ENCODE measurements around the gene STAMBP. TPM values are rescaled to one million over a fixed set of nuclear protein-coding genes. Genes with fewer than 3 reads are reported as not detected.
"Not testable (repeated sequence)": the region's sequence is repeated elsewhere in the genome, so short reads cannot be mapped to it uniquely, and the experiment has no call there.

The STAMBP gene
- total and polyA plus RNA-seq, 9 donors: 30.2 to 45.7 (median 37.1) TPM

DNA sequence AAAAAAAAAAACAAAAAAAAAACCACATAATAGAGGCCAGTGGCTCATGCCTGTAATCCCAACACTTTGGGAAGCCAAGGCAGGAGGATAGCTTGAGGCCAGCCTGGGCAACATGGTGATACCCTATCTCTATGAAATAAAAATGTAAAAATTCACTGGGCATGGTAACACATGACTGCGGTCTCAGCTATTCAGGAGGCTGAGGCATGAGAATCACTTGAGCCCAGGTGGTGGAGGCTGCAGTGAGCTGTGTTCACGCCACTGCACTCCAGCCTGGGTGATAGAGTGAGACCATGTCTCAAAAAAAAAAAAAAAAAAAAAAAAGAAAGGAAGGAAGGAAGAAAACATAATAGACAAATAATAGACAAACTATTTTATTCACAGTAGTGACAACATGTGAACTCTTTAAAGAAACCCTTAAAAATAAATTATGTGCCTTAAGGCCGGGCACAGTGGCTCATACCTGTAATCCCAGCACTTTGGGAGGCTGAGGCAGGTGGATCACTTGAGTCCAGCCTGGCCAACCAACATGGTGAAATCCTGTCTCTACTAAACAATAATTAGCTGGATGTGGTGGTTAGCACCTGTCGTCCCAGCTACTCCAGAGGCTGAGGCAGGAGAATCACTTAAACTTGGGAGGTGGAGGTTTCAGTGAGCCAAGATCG, 75.3 kb downstream of the STAMBP start:
- H3K4me1 ChIP-seq (ENCODE audit: control insufficient read depth, insufficient read depth, low read length); H3K27ac ChIP-seq (ENCODE audit: low read length); H3K4me3 ChIP-seq (ENCODE audit: low read length); DNase-seq; H3K9me3 ChIP-seq (replicated peaks; ENCODE audit: control insufficient read depth, low read depth, low read length); H3K36me3 ChIP-seq (ENCODE audit: control insufficient read depth, insufficient read depth, low read length); H3K27me3 ChIP-seq (ENCODE audit: control insufficient read depth, insufficient read depth, low read length): not testable (repeated sequence)
- WGBS (ENCODE audit: insufficient coverage): 100% methylated on average over 1 of the region's 5 CpGs

DNA sequence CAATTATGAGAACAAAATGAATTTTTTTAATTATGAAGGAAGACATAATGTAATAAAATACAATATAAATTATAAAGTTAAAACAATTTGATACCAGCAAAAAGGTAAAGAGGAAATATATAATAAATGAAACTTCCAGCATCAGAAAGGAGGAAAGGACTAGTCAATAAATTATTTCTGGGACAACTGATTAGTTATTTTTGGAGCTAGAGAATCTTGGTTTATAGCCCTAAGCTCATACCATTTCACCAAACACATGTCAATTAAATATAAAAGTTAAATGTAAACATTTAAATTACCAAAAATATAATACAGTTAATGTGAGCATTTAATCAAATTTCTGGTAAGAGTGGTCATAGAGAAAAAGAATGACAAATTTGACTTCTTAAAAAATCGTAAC, 76.2 kb downstream of the STAMBP start:
- no peaks in the 10 kb centered on the region for H3K27me3 ChIP-seq (ENCODE audit: control insufficient read depth, insufficient read depth, low read length)
- no CpG with 5 or more reads among the region's 1 CpG for WGBS (ENCODE audit: insufficient coverage)
- H3K36me3 ChIP-seq (ENCODE audit: control insufficient read depth, insufficient read depth, low read length): no peaks in the 10 kb centered on the region
- H3K4me1 ChIP-seq (ENCODE audit: control insufficient read depth, insufficient read depth, low read length): no peaks in the 10 kb centered on the region
- no peaks in the 10 kb centered on the region for H3K9me3 ChIP-seq (replicated peaks; ENCODE audit: control insufficient read depth, low read depth, low read length)
- no peak for DNase-seq
- no peak overlapping the region for H3K4me3 ChIP-seq (ENCODE audit: low read length)
- no peak overlapping the region for H3K27ac ChIP-seq (ENCODE audit: low read length)

DNA sequence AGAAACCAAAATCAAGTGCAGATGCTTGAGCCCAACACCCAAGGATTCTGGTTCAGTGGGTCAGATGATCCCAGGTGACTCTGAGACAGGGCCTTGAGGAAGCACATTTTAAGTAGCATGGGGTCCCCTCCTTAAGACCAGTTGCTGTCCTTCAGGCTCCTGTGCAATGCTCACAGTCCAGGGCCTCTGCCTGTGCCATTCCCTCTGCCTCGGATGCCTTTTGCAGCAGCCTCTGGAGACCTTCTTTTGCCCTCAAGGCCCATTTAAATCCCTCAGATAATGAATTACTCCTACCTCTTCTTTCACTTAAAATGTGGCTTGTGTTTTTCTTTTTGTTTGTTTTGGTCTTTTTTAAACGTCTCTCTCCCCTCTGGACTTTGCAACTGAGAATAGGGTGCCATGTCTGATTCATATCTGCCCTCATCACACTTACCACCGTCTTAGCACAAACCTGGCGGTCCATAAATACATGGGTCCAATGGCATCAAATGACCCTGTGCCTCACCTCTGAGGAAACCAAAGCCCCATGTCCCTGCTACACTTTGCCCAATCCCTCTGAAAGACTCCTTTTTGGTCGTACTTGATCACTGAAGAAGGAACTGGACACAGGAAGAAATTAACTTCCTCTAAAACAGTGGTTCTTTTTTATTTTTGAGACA, 78.2 kb downstream of the STAMBP start:
- DNase-seq: no peak
- no peak overlapping the region for H3K4me3 ChIP-seq (ENCODE audit: low read length)
- no peaks in the 10 kb centered on the region for H3K27me3 ChIP-seq (ENCODE audit: control insufficient read depth, insufficient read depth, low read length)
- no peaks in the 10 kb centered on the region for H3K9me3 ChIP-seq (replicated peaks; ENCODE audit: control insufficient read depth, low read depth, low read length)
- H3K4me1 ChIP-seq (ENCODE audit: control insufficient read depth, insufficient read depth, low read length): no peaks in the 10 kb centered on the region
- H3K36me3 ChIP-seq (ENCODE audit: control insufficient read depth, insufficient read depth, low read length): no peaks in the 10 kb centered on the region
- 97% methylated on average over 3 of the region's 5 CpGs for WGBS (ENCODE audit: insufficient coverage)
- no peak overlapping the region for H3K27ac ChIP-seq (ENCODE audit: low read length)

DNA sequence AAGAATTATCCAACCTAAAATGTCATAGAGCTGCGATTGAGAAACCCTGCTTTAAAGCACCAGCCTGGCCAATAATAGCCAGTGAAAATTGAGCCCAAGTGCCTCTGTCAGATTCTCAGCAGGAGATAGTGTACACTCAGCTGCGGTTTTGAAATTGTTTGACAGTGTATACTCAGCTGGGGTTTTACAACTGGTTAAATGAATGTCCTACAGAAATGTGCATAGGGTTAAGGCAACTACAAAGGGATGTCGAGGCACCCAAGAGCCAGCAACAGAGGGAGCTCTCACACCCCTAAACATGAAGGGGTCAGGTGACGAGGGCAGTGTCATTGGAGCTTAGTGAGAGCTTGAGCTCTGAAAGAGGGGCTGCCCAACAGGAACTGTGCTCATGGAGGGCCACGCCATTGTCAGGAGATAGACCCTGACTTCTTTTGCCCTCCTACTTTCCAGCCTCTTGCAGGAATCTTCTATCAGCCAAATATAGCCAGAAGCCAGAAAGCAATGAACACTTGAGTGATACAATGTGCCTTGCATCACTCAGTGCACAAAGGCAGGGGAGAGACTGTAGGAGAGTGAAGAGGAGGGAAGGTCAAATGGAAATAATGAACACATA, 79.2 kb downstream of the STAMBP start:
- Histone ChIP-seq H3K9me3 (replicated peaks; ENCODE audit: control insufficient read depth, low read depth, low read length) (no peaks in the 10 kb centered on the region), H3K27me3 (ENCODE audit: control insufficient read depth, insufficient read depth, low read length) (no peaks in the 10 kb centered on the region), H3K4me1 (ENCODE audit: control insufficient read depth, insufficient read depth, low read length) (no peaks in the 10 kb centered on the region), H3K27ac (ENCODE audit: low read length) (no peak overlapping the region), H3K36me3 (ENCODE audit: control insufficient read depth, insufficient read depth, low read length) (no peaks in the 10 kb centered on the region), H3K4me3 (ENCODE audit: low read length) (no peak overlapping the region)
- WGBS (ENCODE audit: insufficient coverage): 53% methylated on average over 3 of the region's 5 CpGs
- no peak for DNase-seq

DNA sequence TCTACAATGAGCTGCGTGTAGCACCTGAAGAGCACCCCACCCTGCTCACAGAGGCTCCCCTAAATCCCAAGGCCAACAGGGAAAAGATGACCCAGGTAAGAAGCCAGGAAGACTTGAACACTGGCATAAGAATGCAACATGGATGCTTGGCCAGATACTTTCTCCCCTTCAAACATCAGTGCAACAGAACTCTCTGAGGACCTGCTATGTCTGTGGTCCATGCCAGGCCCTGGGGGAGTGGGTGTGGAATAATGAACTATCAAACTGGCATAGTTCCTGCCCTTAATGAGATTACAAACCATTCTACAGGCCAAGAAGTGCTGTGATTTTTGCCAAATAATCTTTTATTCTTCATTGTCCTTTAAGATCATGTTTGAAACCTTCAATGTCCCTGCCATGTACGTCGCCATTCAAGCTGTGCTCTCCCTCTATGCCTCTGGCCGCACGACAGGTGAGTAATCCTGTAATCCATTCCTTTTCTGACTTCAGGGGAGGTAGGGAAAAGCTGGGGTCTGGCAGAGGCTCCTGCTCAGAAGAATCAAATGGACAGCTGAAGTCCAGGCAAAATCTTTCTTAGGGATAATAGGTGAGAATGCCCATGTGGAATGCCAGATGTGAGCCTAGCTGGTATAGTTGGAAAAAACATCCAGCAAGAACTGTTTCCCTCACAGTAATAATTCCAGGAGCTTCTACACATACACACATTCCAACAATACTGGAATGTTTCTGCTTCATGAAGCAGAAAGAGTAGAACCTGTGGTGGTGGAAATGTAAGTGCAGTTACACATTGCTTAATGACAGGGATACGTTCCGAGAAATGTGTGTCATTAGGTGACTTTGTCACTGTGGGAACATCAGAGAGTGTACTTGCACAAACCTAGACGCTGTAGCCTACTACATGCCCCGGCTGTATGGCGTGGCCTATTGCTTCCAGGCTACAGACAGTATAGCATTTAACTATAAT, 80.2 kb downstream of the STAMBP start:
- no peaks in the 10 kb centered on the region for H3K9me3 ChIP-seq (replicated peaks; ENCODE audit: control insufficient read depth, low read depth, low read length)
- H3K27ac ChIP-seq (ENCODE audit: low read length): no peak overlapping the region
- no peaks in the 10 kb centered on the region for H3K27me3 ChIP-seq (ENCODE audit: control insufficient read depth, insufficient read depth, low read length)
- no peak for DNase-seq
- H3K36me3 ChIP-seq (ENCODE audit: control insufficient read depth, insufficient read depth, low read length): no peaks in the 10 kb centered on the region
- WGBS (ENCODE audit: insufficient coverage): 82% methylated on average over 2 of the region's 10 CpGs
- no peak overlapping the region for H3K4me3 ChIP-seq (ENCODE audit: low read length)
- no peaks in the 10 kb centered on the region for H3K4me1 ChIP-seq (ENCODE audit: control insufficient read depth, insufficient read depth, low read length)

DNA sequence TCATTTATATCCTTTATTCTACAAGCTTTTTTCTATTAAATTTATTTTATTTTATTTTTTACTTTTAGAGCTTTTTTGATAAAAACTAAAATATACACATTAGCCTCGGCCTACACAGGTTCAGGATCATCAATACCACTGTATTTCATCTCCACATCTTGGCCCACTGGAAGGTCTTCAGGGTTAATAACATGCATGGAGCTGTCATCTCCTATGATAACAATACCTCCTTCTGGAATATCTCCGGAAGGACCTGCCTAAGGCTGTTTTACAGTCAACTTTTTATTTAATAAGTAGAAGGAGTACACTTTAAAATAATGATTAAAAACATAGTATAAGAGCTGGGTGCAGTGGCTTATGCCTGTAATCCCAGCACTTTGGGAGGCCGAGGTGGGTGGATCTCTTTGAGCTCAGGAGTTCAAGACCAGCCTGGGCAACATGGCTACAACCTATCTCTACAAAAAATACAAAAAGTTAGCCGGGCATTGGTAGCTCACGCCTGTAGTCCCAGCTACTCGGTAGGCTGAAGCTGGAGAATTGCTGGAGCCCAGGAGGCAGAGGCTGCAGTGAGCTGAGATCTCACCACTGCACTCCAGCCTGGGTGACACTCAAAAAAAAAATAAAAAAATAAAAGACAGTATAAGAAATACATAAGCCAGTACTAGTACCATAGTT, 82.2 kb downstream of the STAMBP start:
- Histone ChIP-seq H3K27ac (ENCODE audit: low read length) (no peak overlapping the region), H3K9me3 (replicated peaks; ENCODE audit: control insufficient read depth, low read depth, low read length) (no peaks in the 10 kb centered on the region), H3K4me3 (ENCODE audit: low read length) (no peak overlapping the region), H3K27me3 (ENCODE audit: control insufficient read depth, insufficient read depth, low read length) (no peaks in the 10 kb centered on the region), H3K4me1 (ENCODE audit: control insufficient read depth, insufficient read depth, low read length) (no peaks in the 10 kb centered on the region), H3K36me3 (ENCODE audit: control insufficient read depth, insufficient read depth, low read length) (no peaks in the 10 kb centered on the region)
- no CpG with 5 or more reads among the region's 6 CpGs for WGBS (ENCODE audit: insufficient coverage)
- no peak for DNase-seq

DNA sequence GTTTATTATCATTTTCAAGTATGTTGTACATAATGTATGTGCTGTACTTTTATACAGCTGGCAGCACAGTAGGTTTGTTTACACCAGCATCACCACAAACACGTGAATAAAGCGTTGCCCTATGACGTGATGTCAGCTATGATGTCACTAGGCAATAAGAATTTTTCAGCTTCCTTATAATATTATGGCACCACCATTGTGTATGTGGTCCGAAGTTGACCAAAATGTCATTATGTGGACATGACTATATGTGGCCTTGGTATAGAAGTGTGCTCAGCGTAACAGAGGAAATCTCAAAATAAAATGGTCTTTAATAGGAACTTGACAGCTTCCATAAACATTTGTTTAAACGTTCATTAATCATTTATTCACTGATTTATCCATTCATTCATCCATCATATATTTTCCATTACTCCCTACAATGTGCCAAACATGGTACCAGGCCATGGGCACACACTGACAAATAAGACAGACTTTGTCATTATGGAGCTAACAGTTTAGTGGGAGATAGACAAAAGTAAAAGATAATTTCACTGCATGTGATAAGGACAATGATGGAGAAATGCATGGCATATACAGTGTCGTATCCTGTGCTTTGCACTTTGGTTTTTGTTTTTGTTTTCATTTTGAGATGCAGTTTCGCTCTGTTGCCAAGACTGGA, 82.9 kb downstream of the STAMBP start:
- Histone ChIP-seq H3K27me3 (ENCODE audit: control insufficient read depth, insufficient read depth, low read length) (no peaks in the 10 kb centered on the region), H3K4me1 (ENCODE audit: control insufficient read depth, insufficient read depth, low read length) (no peaks in the 10 kb centered on the region), H3K9me3 (replicated peaks; ENCODE audit: control insufficient read depth, low read depth, low read length) (no peaks in the 10 kb centered on the region), H3K36me3 (ENCODE audit: control insufficient read depth, insufficient read depth, low read length) (no peaks in the 10 kb centered on the region), H3K27ac (ENCODE audit: low read length) (no peak overlapping the region), H3K4me3 (ENCODE audit: low read length) (no peak overlapping the region)
- no CpG with 5 or more reads among the region's 8 CpGs for WGBS (ENCODE audit: insufficient coverage)
- no peak for DNase-seq

DNA sequence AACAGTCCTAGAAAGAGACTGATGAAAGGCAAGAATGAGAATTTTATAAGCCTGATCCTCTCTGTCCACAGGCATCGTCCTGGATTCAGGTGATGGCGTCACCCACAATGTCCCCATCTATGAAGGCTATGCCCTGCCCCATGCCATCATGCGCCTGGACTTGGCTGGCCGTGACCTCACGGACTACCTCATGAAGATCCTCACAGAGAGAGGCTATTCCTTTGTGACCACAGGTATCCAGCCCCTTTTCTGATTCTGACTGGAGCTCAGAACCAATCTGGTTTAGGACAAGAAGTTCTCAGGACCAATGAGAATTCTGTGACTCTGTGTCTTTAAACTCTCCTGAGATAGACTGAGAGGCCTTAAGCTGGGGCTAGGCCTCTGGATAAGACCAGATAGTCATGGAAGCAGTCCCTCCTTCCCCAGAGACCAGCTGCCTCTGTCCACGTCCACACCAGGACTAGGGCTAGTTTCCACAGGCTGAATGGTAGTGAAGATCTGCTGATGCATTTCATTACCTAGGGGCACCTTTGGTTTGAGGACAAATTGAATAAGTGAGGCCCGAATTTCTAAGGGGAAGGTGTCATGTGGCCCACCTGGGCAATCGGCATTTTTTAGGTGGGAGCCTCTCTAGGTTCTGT, 84.8 kb downstream of the STAMBP start:
- no peaks in the 10 kb centered on the region for H3K9me3 ChIP-seq (replicated peaks; ENCODE audit: control insufficient read depth, low read depth, low read length)
- no peaks in the 10 kb centered on the region for H3K27me3 ChIP-seq (ENCODE audit: control insufficient read depth, insufficient read depth, low read length)
- no peaks in the 10 kb centered on the region for H3K4me1 ChIP-seq (ENCODE audit: control insufficient read depth, insufficient read depth, low read length)
- no peak for DNase-seq
- H3K4me3 ChIP-seq (ENCODE audit: low read length): no peak overlapping the region
- no peaks in the 10 kb centered on the region for H3K36me3 ChIP-seq (ENCODE audit: control insufficient read depth, insufficient read depth, low read length)
- WGBS (ENCODE audit: insufficient coverage): 94% methylated on average over 7 of the region's 8 CpGs
- H3K27ac ChIP-seq (ENCODE audit: low read length): no peak overlapping the region

DNA sequence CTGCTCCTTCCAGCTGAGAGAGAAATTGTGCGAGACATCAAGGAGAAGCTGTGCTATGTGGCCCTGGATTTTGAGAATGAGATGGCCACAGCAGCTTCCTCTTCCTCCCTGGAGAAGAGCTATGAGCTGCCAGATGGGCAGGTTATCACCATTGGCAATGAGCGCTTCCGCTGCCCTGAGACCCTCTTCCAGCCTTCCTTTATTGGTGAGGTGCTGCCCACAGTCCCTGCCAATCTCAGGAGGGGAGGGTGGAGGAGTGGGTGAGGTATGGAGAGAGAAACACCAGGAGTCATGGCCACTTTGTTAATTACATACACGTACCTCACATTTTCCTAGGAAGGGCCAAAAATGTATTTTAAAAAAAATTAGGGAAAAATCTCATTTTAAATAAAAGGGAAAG, 85.9 kb downstream of the STAMBP start:
- Histone ChIP-seq H3K4me1 (ENCODE audit: control insufficient read depth, insufficient read depth, low read length) (no peaks in the 10 kb centered on the region), H3K9me3 (replicated peaks; ENCODE audit: control insufficient read depth, low read depth, low read length) (no peaks in the 10 kb centered on the region), H3K27ac (ENCODE audit: low read length) (no peak overlapping the region), H3K36me3 (ENCODE audit: control insufficient read depth, insufficient read depth, low read length) (no peaks in the 10 kb centered on the region), H3K4me3 (ENCODE audit: low read length) (no peak overlapping the region), H3K27me3 (ENCODE audit: control insufficient read depth, insufficient read depth, low read length) (peaks cover 3% of the 10 kb centered on the region)
- no peak for DNase-seq
- WGBS (ENCODE audit: insufficient coverage): no CpG with 5 or more reads among the region's 4 CpGs

Data from muscle of leg (tissue), 11 donors.